Subcutaneous adipose tissue (tissue), 4 donors: ENCODE data around the gene CARS2. TPM values are rescaled to one million over a fixed set of nuclear protein-coding genes. Genes with fewer than 3 reads are reported as not detected.

Experiments
- CTCF ChIP-seq: fragments of 450-650 bp; IDR thresholded peaks from one replicate; pipeline ENCODE4 v1.5.1; 2016; ENCODE audit warnings: low read depth, mild to moderate bottlenecking, control low read depth, antibody characterized with exemption, moderate library complexity
- total RNA-seq, 4 donors: library from RNA; depleted of rRNA; stranded (reverse); fragments of >200 nt; gene quantifications; one replicate each; pipeline ENCODE4 v1.1.0, GENCODE V29; 2016

CARS2 gene
- total RNA-seq, 4 donors from 2014 or later, result 36.5 to 366 (median 102) TPM

DNA sequence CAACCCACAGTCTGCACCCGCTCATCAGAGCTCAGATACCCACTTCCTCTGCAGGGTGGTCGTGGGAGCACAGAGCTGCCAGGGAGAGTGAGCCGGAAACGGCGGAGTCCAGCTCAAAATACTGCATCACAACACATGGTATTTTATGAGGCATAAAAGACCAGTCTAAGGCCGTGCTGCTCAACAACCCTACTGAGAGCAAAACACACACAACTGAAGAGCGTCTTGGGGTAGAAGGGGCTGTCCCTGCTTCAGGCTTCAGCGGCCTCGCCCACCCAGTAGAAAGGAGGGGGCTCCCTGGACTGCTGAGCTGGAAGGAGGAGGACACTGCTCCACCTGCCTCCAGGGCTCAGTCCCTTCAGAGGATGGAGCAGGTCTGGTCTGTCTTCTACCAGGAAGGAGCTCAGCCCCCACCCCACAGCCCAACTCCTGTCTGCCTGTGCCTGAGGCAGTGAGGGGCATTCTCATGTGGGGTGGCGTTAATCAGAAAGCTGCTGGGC, 53.6 kb downstream of the CARS2 start:
- TF ChIP-seq CTCF, result no peak

GRCh38 chr13:110651726-110652230, 54.1 kb downstream of the CARS2 start:
- no peak for TF ChIP-seq CTCF

- no peak for TF ChIP-seq CTCF
Observed at GRCh38 chr13:110651271-110651670, 54.6 kb downstream of the CARS2 start.

- no peak for TF ChIP-seq CTCF
Observed at GRCh38 chr13:110650436-110650835, 55.5 kb downstream of the CARS2 start.

DNA sequence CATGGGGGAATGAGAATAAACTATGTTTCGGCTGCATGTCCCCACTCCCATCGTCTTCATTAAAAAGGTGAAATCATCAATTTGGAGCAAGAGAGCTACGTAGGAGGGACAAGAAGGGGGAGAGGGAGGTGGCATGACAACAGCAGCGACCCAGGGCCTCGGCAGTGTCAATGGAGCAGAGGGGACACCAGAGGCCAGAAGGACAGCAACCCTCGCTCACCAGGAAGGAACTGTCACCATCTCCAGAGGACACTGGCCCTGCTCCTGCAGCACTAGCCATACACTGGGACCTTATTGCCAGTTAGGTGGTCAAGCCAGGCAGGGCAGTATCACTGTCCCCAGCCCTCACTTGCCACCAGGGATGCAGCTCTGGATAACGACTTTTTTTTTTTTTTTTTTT, 56.4 kb downstream of the CARS2 start:
- TF ChIP-seq CTCF, result no peak

- no peak for TF ChIP-seq CTCF
Observed at GRCh38 chr13:110648848-110649421, 57.0 kb downstream of the CARS2 start.

DNA sequence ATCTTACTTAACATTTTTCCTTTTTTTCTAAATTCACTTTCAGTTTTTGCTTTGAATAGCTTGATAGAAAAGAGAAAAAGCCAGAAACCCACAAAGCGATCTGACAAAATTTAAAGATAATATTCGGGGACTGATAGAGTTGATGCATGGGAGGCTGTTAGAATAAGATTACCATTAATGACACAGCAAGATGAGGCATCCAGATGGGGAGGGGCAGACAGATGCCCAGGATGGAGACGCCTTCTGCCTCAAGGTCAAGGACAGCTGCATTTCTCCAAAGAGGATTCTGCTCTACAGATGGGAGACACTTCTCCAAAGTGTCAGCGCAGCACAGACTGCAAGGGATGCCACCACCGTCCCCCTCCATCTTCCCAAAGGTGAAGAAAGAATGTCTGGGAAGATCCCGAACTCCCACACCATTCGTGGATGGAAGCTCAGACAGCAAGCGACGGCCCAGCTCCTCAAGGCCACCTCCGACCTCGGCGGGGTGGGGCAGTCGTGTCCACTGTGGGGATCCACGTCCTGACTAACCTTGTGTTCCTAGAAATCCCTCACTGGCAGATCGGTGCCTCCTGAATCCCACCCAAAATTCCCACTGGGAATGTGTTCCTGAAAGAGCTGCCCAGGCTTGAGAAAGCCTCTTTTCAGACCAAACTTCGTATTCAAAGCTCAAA, 57.6 kb downstream of the CARS2 start:
- no peak for TF ChIP-seq CTCF
